Fibroblast of lung (primary cell): ENCODE results near the gene BMERB1.

Source experiments
- EZH2 ChIP-seq: IDR thresholded peaks from 2 replicates; pipeline ENCODE4 v1.5.1; 2012; ENCODE audit warnings: low read length, control low read depth, mild to moderate bottlenecking; ENCODE audit errors: missing control alignments
- TF ChIP-seq, protein P1 (sequence below), 2 donors: IDR thresholded peaks in 1 of 2; conservative IDR thresholded peaks in 1 of 2; 1 replicate in 1 of 2; 2 replicates in 1 of 2; pipeline ENCODE4 v1.5.1; 2011 to 2012; ENCODE audit warnings: low read length in 2 of 2, control low read depth in 1 of 2, inconsistent platforms in 1 of 2, low read depth in 1 of 2, mild to moderate bottlenecking in 1 of 2

DNA sequence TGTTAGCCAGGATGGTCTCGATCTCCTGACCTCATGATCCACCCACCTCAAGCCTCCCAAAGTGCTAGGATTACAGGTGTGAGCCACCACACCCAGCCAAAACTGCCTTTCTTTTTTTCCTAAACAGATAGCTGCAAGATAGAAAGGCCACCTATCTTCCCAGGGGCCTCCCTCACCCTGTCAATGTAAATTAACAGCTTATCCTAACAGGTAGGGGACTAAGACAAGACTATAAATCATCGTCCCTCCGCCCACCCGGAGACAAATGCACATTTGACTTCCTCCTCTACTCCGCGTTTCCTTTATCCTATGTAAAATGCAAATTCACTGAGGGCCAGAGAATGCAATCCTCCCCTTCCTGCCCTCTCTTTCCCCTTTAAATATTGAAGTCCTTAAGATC lies 137.2 kb downstream of the BMERB1 start:
- TF ChIP-seq, protein P1, sequence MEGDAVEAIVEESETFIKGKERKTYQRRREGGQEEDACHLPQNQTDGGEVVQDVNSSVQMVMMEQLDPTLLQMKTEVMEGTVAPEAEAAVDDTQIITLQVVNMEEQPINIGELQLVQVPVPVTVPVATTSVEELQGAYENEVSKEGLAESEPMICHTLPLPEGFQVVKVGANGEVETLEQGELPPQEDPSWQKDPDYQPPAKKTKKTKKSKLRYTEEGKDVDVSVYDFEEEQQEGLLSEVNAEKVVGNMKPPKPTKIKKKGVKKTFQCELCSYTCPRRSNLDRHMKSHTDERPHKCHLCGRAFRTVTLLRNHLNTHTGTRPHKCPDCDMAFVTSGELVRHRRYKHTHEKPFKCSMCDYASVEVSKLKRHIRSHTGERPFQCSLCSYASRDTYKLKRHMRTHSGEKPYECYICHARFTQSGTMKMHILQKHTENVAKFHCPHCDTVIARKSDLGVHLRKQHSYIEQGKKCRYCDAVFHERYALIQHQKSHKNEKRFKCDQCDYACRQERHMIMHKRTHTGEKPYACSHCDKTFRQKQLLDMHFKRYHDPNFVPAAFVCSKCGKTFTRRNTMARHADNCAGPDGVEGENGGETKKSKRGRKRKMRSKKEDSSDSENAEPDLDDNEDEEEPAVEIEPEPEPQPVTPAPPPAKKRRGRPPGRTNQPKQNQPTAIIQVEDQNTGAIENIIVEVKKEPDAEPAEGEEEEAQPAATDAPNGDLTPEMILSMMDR (conservative IDR thresholded peaks at IDR 0.05 in 1 of 2, IDR thresholded peaks at IDR 0.05 in 1 of 2; ENCODE audit: low read depth in 1 of 2, low read length in 2 of 2): no peak
- TF ChIP-seq EZH2: no peak
